GM21529 (cell line): ENCODE measurements around the gene TCP11.
"Not testable (repeated sequence)": the region's sequence is repeated elsewhere in the genome, so short reads cannot be mapped to it uniquely, and the experiment has no call there.

Experiments used
- ATAC-seq: cut with Tn5 transposase; IDR thresholded peaks from one replicate; pipeline ENCODE4 v1.9.1; 2021; ENCODE audit not compliant: unreplicated experiment

Gene TCP11

GRCh38 chr6:35148167-35148741, 7.1 kb upstream of the TCP11 start:
- ATAC-seq, result no peak

GRCh38 chr6:35147486-35147885, 6.3 kb upstream of the TCP11 start:
- no peak for ATAC-seq

GRCh38 chr6:35147026-35147425, 5.9 kb upstream of the TCP11 start:
- ATAC-seq, result no peak

- no peak for ATAC-seq
These were observed 5.3 kb upstream of the TCP11 start for GRCh38 chr6:35146453-35146852.

- no peak for ATAC-seq
These were observed 4.6 kb upstream of the TCP11 start for GRCh38 chr6:35145757-35146156.

- no peak for ATAC-seq
These were observed 1.7 kb upstream of the TCP11 start for GRCh38 chr6:35142588-35143569.

- no peak for ATAC-seq
These were observed 516 bp downstream of the TCP11 start for GRCh38 chr6:35140639-35141006.

GRCh38 chr6:35139924-35140638, 1.1 kb downstream of the TCP11 start:
- ATAC-seq, result no peak

- ATAC-seq, result no peak
These were observed 1.7 kb downstream of the TCP11 start for GRCh38 chr6:35139470-35139869.

- ATAC-seq, result not testable (repeated sequence)
These were observed 2.9 kb downstream of the TCP11 start for GRCh38 chr6:35138191-35138590.

- no peak for ATAC-seq
These were observed 5.0 kb downstream of the TCP11 start for GRCh38 chr6:35136185-35136584.

- no peak for ATAC-seq
These were observed 12.6 kb downstream of the TCP11 start for GRCh38 chr6:35128496-35128895.

GRCh38 chr6:35128042-35128441, 13.1 kb downstream of the TCP11 start:
- ATAC-seq, result no peak

- no peak for ATAC-seq
These were observed 16.8 kb downstream of the TCP11 start for GRCh38 chr6:35124356-35124755.

- no peak for ATAC-seq
These were observed 20.4 kb downstream of the TCP11 start for GRCh38 chr6:35120746-35121145.

GRCh38 chr6:35108309-35108885, 32.7 kb downstream of the TCP11 start:
- ATAC-seq, result no peak

GRCh38 chr6:35107761-35108160, 33.4 kb downstream of the TCP11 start:
- ATAC-seq, result not testable (repeated sequence)

- not testable (repeated sequence) for ATAC-seq
These were observed 33.9 kb downstream of the TCP11 start for GRCh38 chr6:35107208-35107607.

- ATAC-seq, result not testable (repeated sequence)
These were observed 35.1 kb downstream of the TCP11 start for GRCh38 chr6:35106061-35106460.

- ATAC-seq, result no peak
These were observed 36.1 kb downstream of the TCP11 start for GRCh38 chr6:35105078-35105477.

GRCh38 chr6:35099116-35099515, 42.0 kb downstream of the TCP11 start:
- ATAC-seq, result no peak
